Activated CD4-positive, alpha-beta memory T cell treated with anti-CD3 and anti-CD28 coated beads, Interleukin-2, amount 10 ng/mL, durations not matched to agents 7 days and 5 days (primary cell): ENCODE results near the gene EPB42. TPM values are rescaled to one million over a fixed set of nuclear protein-coding genes. Genes with fewer than 3 reads are reported as not detected.
"Not testable (repeated sequence)": the region's sequence is repeated elsewhere in the genome, so short reads cannot be mapped to it uniquely, and the experiment has no call there.

Experiments used
- CTCF ChIA-PET: fragments of 350-600 bp; sonication (Branson Sonifier 250); formaldehyde crosslinking; loops from one replicate; lab custom pipeline; 2021; ENCODE audit warnings: antibody characterized with exemption, inconsistent platforms; lab: Charles Lee
- POLR2A ChIA-PET: fragments of 350-600 bp; sonication (Branson Sonifier 250); formaldehyde crosslinking; loops from one replicate; lab custom pipeline; 2021; ENCODE audit warnings: antibody characterized with exemption; lab: Charles Lee
- DNase-seq: peaks from one replicate; pipeline ENCODE4 v3.0.0-alpha.2; 2020
- H3K27ac Mint-ChIP-seq: one replicate; pipeline ENCODE4 v1.8.0; 2021; ENCODE audit warnings: mild to moderate bottlenecking, mixed read lengths
- H3K27me3 Mint-ChIP-seq: one replicate; pipeline ENCODE4 v1.8.0; 2021; ENCODE audit warnings: mixed read lengths
- H3K36me3 Mint-ChIP-seq: one replicate; pipeline ENCODE4 v1.8.0; 2021; ENCODE audit warnings: low read depth, mixed read lengths
- H3K4me1 Mint-ChIP-seq: one replicate; pipeline ENCODE4 v1.8.0; 2021; ENCODE audit warnings: mixed read lengths
- H3K4me3 Mint-ChIP-seq: one replicate; pipeline ENCODE4 v1.8.0; 2021; ENCODE audit warnings: mild to moderate bottlenecking, mixed read lengths
- H3K9me3 Mint-ChIP-seq: one replicate; pipeline ENCODE4 v1.8.0; 2021; ENCODE audit warnings: mixed read lengths
- total RNA-seq, 2 experiments: library from RNA; stranded (reverse); gene quantifications; one replicate each; pipeline ENCODE4 v1.2.3, GENCODE V29; 2021

The EPB42 gene
- total RNA-seq, 2 experiments from 2014 or later: not detected

- Mint-ChIP-seq H3K4me1 (no peaks in the 10 kb centered on the region), H3K27ac (no peak overlapping the region), H3K27me3 (peaks cover 14% of the 10 kb centered on the region), H3K4me3 (no peak overlapping the region), H3K9me3 (no peaks in the 10 kb centered on the region), H3K36me3 (no peaks in the 10 kb centered on the region)
- POLR2A ChIA-PET: no interaction called here
- no peak for DNase-seq
- CTCF ChIA-PET: interaction anchor here (1.5 to 1.7 kb wide), 2 partner anchors 17 to 80 kb away, joined by 3 to 4 read pairs; no protein-coding TSS in a partner anchor
Observed at GRCh38 chr15:43208052-43209002, 12.5 kb downstream of the EPB42 start.

DNA sequence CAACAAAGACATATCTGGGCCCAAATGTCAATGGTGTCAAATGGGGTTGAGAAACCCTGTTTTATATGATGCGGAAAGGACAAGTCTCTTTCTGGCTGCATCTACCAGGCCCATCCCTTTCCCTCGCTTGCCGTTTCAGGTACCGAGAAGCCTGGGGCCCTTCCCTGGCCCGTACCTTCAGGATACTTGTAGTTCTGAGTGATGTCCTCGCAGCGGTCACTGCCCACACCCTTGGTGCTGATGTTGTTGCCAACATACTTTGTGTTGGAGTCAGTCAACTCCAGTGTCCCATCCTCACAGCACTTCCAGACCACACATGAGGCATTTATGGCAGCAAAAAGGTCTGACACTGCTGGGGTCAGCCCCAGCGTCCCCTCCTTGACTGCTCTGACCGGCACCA lies 13.8 kb downstream of the EPB42 start:
- peaks cover 14% of the 10 kb centered on the region for H3K27me3 Mint-ChIP-seq
- POLR2A ChIA-PET: no interaction called here
- no peaks in the 10 kb centered on the region for H3K4me1 Mint-ChIP-seq
- no peak overlapping the region for H3K4me3 Mint-ChIP-seq
- H3K36me3 Mint-ChIP-seq: no peaks in the 10 kb centered on the region
- DNase-seq: no peak
- CTCF ChIA-PET: no interaction called here
- H3K27ac Mint-ChIP-seq: no peak overlapping the region
- H3K9me3 Mint-ChIP-seq: no peaks in the 10 kb centered on the region

DNA sequence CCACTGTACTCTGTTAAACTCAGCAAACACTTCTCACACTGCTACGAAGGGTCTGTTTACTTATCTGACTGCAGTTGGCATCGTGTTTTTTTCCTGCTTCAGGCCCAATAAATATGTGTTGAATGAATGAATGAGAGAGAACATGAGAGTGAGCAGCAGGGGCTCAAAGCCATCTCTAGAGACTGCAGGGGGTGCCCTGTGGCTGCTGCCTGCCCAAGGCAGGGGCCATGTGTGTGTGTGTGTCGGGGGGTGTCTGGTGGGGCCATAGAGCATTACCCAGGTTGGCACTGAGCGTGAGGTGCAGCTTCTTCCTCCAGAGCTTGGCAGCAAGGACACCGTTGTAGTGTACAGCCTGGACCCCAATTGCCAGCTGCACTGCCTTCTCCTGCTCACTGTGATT lies 14.8 kb downstream of the EPB42 start:
- Mint-ChIP-seq H3K27me3 (peaks cover 14% of the 10 kb centered on the region), H3K36me3 (no peaks in the 10 kb centered on the region), H3K9me3 (no peaks in the 10 kb centered on the region), H3K4me3 (no peak overlapping the region), H3K4me1 (no peaks in the 10 kb centered on the region), H3K27ac (no peak overlapping the region)
- POLR2A ChIA-PET: no interaction called here
- CTCF ChIA-PET: interaction anchor here (0.6 kb wide), 1 partner anchor 1373 kb away, joined by 4 read pairs; no protein-coding TSS in a partner anchor
- no peak for DNase-seq

- peaks cover 14% of the 10 kb centered on the region for H3K27me3 Mint-ChIP-seq
- H3K36me3 Mint-ChIP-seq: peaks cover 2% of the 10 kb centered on the region
- no peak overlapping the region for H3K27ac Mint-ChIP-seq
- DNase-seq: peak; percentile 55
- POLR2A ChIA-PET: interaction anchor here (1.3 to 3.6 kb wide), 3 partner anchors 10 to 19 kb away, joined by 3 to 10 read pairs (median 3); partner anchors contain the start of gene CCNDBP1
- peaks cover 11% of the 10 kb centered on the region for H3K4me1 Mint-ChIP-seq
- CTCF ChIA-PET: interaction anchor here (0.6 to 2.5 kb wide), 29 partner anchors 9 to 502 kb away, joined by 3 to 21 read pairs (median 3); partner anchors contain the start of genes CCNDBP1 and ZSCAN29
- no peak overlapping the region for H3K4me3 Mint-ChIP-seq
- no peaks in the 10 kb centered on the region for H3K9me3 Mint-ChIP-seq
Observed at GRCh38 chr15:43204016-43204901, 16.6 kb downstream of the EPB42 start.

GRCh38 chr15:43199945-43200488 lies 20.8 kb downstream of the EPB42 start:
- CTCF ChIA-PET: no interaction called here
- POLR2A ChIA-PET: no interaction called here
- Mint-ChIP-seq H3K9me3 (peaks cover 5% of the 10 kb centered on the region), H3K4me3 (no peak overlapping the region), H3K27me3 (no peaks in the 10 kb centered on the region), H3K4me1 (peaks cover 13% of the 10 kb centered on the region), H3K27ac (no peak overlapping the region), H3K36me3 (peaks cover 28% of the 10 kb centered on the region)
- DNase-seq: no peak

- H3K27me3 Mint-ChIP-seq: no peaks in the 10 kb centered on the region
- H3K36me3 Mint-ChIP-seq: peaks cover 37% of the 10 kb centered on the region
- no peak overlapping the region for H3K27ac Mint-ChIP-seq
- no peak overlapping the region for H3K4me3 Mint-ChIP-seq
- no peak for DNase-seq
- CTCF ChIA-PET: no interaction called here
- H3K9me3 Mint-ChIP-seq: peaks cover 5% of the 10 kb centered on the region
- POLR2A ChIA-PET: no interaction called here
- H3K4me1 Mint-ChIP-seq: peaks cover 13% of the 10 kb centered on the region
Observed at GRCh38 chr15:43198992-43199391, 21.8 kb downstream of the EPB42 start.

DNA sequence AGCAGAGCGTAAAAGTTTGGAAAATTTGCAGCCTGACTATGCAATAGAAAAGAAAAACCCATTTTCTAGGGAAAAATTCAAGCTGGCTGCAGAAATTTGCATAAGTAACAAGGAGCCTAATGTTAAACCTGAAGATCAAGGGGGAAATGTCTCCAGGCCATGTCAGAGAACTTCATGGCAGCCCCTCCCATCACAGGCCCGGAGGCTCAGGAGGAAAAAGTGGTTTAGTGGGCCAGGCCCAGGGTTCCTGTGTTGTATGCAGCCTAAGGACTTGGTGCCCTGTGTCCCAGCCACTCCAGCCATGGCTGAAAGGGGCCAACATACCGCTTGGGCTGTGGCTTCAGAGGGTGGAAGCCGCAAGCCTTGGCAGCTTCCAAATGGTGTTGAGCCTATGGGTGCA lies 22.3 kb downstream of the EPB42 start:
- H3K27me3 Mint-ChIP-seq, H3K9me3 Mint-ChIP-seq, CTCF ChIA-PET, H3K27ac Mint-ChIP-seq, DNase-seq, H3K4me3 Mint-ChIP-seq, POLR2A ChIA-PET: not testable (repeated sequence)
- Mint-ChIP-seq H3K4me1 (peaks cover 13% of the 10 kb centered on the region), H3K36me3 (peaks cover 38% of the 10 kb centered on the region)

DNA sequence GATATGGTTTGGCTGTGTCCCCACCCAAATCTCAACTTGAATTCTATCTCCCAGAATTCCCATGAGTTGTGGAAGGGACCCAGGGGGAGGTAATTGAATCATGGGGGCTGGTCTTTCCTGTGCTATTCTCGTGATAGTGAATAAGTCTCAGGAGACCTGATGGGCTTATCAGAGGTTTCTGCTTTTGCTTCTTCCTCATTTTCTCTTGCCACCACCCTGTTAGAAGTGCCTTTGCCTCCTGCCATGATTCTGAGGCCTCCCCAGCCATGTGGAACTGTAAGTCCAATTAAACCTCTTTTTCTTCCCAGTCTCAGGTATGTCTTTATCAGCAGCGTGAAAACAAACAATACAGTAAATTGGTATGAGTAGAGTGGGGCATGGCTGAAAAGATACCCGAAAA lies 23.0 kb downstream of the EPB42 start:
- DNase-seq, H3K4me3 Mint-ChIP-seq, H3K27me3 Mint-ChIP-seq, H3K27ac Mint-ChIP-seq, H3K9me3 Mint-ChIP-seq: not testable (repeated sequence)
- CTCF ChIA-PET: interaction anchor here (1.7 kb wide), 1 partner anchor 28 kb away, joined by 4 read pairs; no protein-coding TSS in a partner anchor
- Mint-ChIP-seq H3K4me1 (peaks cover 13% of the 10 kb centered on the region), H3K36me3 (peaks cover 44% of the 10 kb centered on the region)
- POLR2A ChIA-PET: interaction anchor here (1.9 kb wide), 1 partner anchor 12 kb away, joined by 5 read pairs; no protein-coding TSS in a partner anchor

- POLR2A ChIA-PET: interaction anchor here (1.9 kb wide), 1 partner anchor 11 kb away, joined by 5 read pairs; no protein-coding TSS in a partner anchor
- DNase-seq: no peak
Observed at GRCh38 chr15:43196760-43197548, 23.9 kb downstream of the EPB42 start.

GRCh38 chr15:43194795-43195194 lies 26.0 kb downstream of the EPB42 start:
- Mint-ChIP-seq H3K36me3 (peaks cover 67% of the 10 kb centered on the region), H3K27me3 (no peaks in the 10 kb centered on the region), H3K4me1 (peaks cover 7% of the 10 kb centered on the region), H3K27ac (no peak overlapping the region), H3K9me3 (peaks cover 5% of the 10 kb centered on the region), H3K4me3 (no peak overlapping the region)
- POLR2A ChIA-PET: interaction anchor here (2.0 kb wide), 1 partner anchor 10 kb away, joined by 4 read pairs; no protein-coding TSS in a partner anchor
- CTCF ChIA-PET: interaction anchor here (0.7 to 3.9 kb wide), 4 partner anchors 8 to 91 kb away, joined by 3 to 21 read pairs (median 4); no protein-coding TSS in a partner anchor
- no peak for DNase-seq

More at GRCh38 chr15:43196760-43197548, 23.9 kb downstream of the EPB42 start:
- Mint-ChIP-seq H3K27me3 (no peaks in the 10 kb centered on the region), H3K4me1 (peaks cover 13% of the 10 kb centered on the region), H3K36me3 (peaks cover 52% of the 10 kb centered on the region), H3K4me3 (no peak overlapping the region), H3K27ac (no peak overlapping the region), H3K9me3 (peaks cover 5% of the 10 kb centered on the region)
- CTCF ChIA-PET: interaction anchor here (0.6 to 1.7 kb wide), 2 partner anchors 28 to 634 kb away, joined by 3 to 4 read pairs; no protein-coding TSS in a partner anchor

GRCh38 chr15:43193710-43194109 lies 27.1 kb downstream of the EPB42 start:
- Mint-ChIP-seq H3K4me1 (peaks cover 8% of the 10 kb centered on the region), H3K27me3 (no peaks in the 10 kb centered on the region), H3K9me3 (peaks cover 5% of the 10 kb centered on the region), H3K36me3 (peaks cover 74% of the 10 kb centered on the region), H3K27ac (no peak overlapping the region), H3K4me3 (no peak overlapping the region)
- DNase-seq: no peak
- CTCF ChIA-PET: interaction anchor here (1.1 to 3.9 kb wide), 2 partner anchors 11 to 92 kb away, joined by 4 to 21 read pairs; no protein-coding TSS in a partner anchor
- POLR2A ChIA-PET: interaction anchor here (1.1 to 2.0 kb wide), 2 partner anchors 9 to 10 kb away, joined by 3 to 4 read pairs; no protein-coding TSS in a partner anchor
